IMR-90 (cell line): ENCODE data around the gene MAGED2. TPM values are rescaled to one million over a fixed set of nuclear protein-coding genes. Genes with fewer than 3 reads are reported as not detected.
"Not testable (repeated sequence)": the region's sequence is repeated elsewhere in the genome, so short reads cannot be mapped to it uniquely, and the experiment has no call there.

Source experiments
- ATAC-seq: fragments of 200-7000 bp; cut with Tn5 transposase; 2 replicates; pipeline ENCODE4 v1.9.1; 2020; ENCODE audit warnings: low read depth, mild to moderate bottlenecking, moderate library complexity
- BruUV-seq: library from RNA; stranded (reverse); fragments of 400-500 nt; replicated peaks from 2 replicates; lab custom pipeline; 2021; lab: Mats Ljungman, UMichigan
- CTCF ChIA-PET: fragments of 300-600 bp; formaldehyde crosslinking; extraction: SDS; loops from one replicate; lab custom pipeline; 2021; ENCODE audit warnings: antibody characterized with exemption; lab: Yijun Ruan, JAX
- POLR2A ChIA-PET: fragments of 300-600 bp; sonication (Branson Sonifier 250); formaldehyde crosslinking; loops from one replicate; lab custom pipeline; 2022; ENCODE audit warnings: antibody characterized with exemption; ENCODE audit not compliant: unreplicated experiment; lab: Charles Lee
- DNase-seq: peaks from one replicate; pipeline ENCODE4 v3.0.0; 2013
- H2AFZ ChIP-seq: replicated peaks from 2 replicates; pipeline ENCODE3; 2013; ENCODE audit warnings: low read length, mild to moderate bottlenecking; ENCODE audit not compliant: poor library complexity
- H2AK5ac ChIP-seq: 2 replicates; pipeline ENCODE4 v1.6.1; 2013; ENCODE audit warnings: low read depth, low read length, inconsistent platforms
- H2AK9ac ChIP-seq: replicated peaks from 2 replicates; pipeline ENCODE3; 2013; ENCODE audit warnings: mild to moderate bottlenecking, low read depth, low read length, moderate library complexity; ENCODE audit not compliant: poor library complexity
- H2BK120ac ChIP-seq: 2 replicates; pipeline ENCODE4 v1.6.1; 2013; ENCODE audit warnings: low read depth, low read length, inconsistent platforms
- H2BK15ac ChIP-seq: 3 replicates; pipeline ENCODE4 v1.6.1; 2013; ENCODE audit warnings: low read depth, low read length, inconsistent platforms
- H2BK20ac ChIP-seq: 2 replicates; pipeline ENCODE4 v1.6.1; 2013; ENCODE audit warnings: low read depth, mild to moderate bottlenecking, inconsistent platforms, low read length, moderate library complexity
- H2BK5ac ChIP-seq: 2 replicates; pipeline ENCODE4 v1.6.1; 2013; ENCODE audit warnings: mild to moderate bottlenecking, low read depth, low read length, inconsistent platforms; ENCODE audit not compliant: poor library complexity, severe bottlenecking
- H3K14ac ChIP-seq: replicated peaks from 2 replicates; pipeline ENCODE4 v1.6.1; 2013; ENCODE audit warnings: low read depth, low read length, inconsistent platforms
- H3K18ac ChIP-seq: 2 replicates; pipeline ENCODE4 v1.6.1; 2013; ENCODE audit warnings: low read depth, low read length, control low read depth
- H3K23ac ChIP-seq: 2 replicates; pipeline ENCODE4 v1.6.1; 2013; ENCODE audit warnings: low read depth, low read length, inconsistent platforms
- H3K27ac ChIP-seq: 2 replicates; pipeline ENCODE4 v1.5.1; 2013; ENCODE audit warnings: mild to moderate bottlenecking, control low read depth, low read length; ENCODE audit not compliant: insufficient read depth
- H3K27me3 ChIP-seq: 2 replicates; pipeline ENCODE4 v1.6.1; 2013; ENCODE audit warnings: low read length; ENCODE audit not compliant: control insufficient read depth, insufficient read depth
- H3K36me3 ChIP-seq: 2 replicates; pipeline ENCODE4 v1.6.1; 2013; ENCODE audit warnings: low read length, mixed read lengths; ENCODE audit not compliant: control insufficient read depth, insufficient read depth
- H3K4ac ChIP-seq: 2 replicates; pipeline ENCODE4 v1.6.1; 2013; ENCODE audit warnings: low read depth, low read length, inconsistent platforms
- H3K4me1 ChIP-seq: 2 replicates; pipeline ENCODE4 v1.6.1; 2013; ENCODE audit warnings: low read length, mixed read lengths; ENCODE audit not compliant: control insufficient read depth, insufficient read depth
- H3K4me2 ChIP-seq: 2 replicates; pipeline ENCODE4 v1.6.1; 2013; ENCODE audit warnings: low read depth, mild to moderate bottlenecking, control low read depth, low read length, moderate library complexity
- H3K4me3 ChIP-seq: 2 replicates; pipeline ENCODE4 v1.5.1; 2013; ENCODE audit warnings: low read depth, mild to moderate bottlenecking, control low read depth, low read length, moderate library complexity; ENCODE audit not compliant: insufficient read depth
- H3K56ac ChIP-seq: 2 replicates; pipeline ENCODE4 v1.6.1; 2013; ENCODE audit warnings: low read length, inconsistent platforms; ENCODE audit not compliant: insufficient read depth; ENCODE audit errors: extremely low read depth
- H3K79me1 ChIP-seq, 2 experiments: 2 replicates each; pipeline ENCODE4 v1.6.1; 2013; ENCODE audit warnings: low read length in 2 of 2, inconsistent platforms in 1 of 2, low read depth in 1 of 2
- H3K9ac ChIP-seq: 2 replicates; pipeline ENCODE4 v1.6.1; 2013; ENCODE audit warnings: low read depth, low read length, control low read depth
- H3K9me1 ChIP-seq: 2 replicates; pipeline ENCODE4 v1.6.1; 2013; ENCODE audit warnings: low read length, inconsistent platforms; ENCODE audit not compliant: insufficient read depth
- H3K9me3 ChIP-seq: 2 replicates; pipeline ENCODE4 v1.6.1; 2013; ENCODE audit warnings: low read length; ENCODE audit not compliant: control insufficient read depth, insufficient read depth
- H4K20me1 ChIP-seq: 2 replicates; pipeline ENCODE4 v1.6.1; 2013; ENCODE audit warnings: low read length, inconsistent platforms; ENCODE audit not compliant: insufficient read depth
- H4K5ac ChIP-seq: 2 replicates; pipeline ENCODE4 v1.6.1; 2013; ENCODE audit warnings: mild to moderate bottlenecking, low read depth, low read length, control low read depth
- H4K8ac ChIP-seq, 2 experiments: 2 replicates each; pipeline ENCODE4 v1.6.1; 2013; ENCODE audit warnings: low read depth in 2 of 2, low read length in 2 of 2, control low read depth in 1 of 2, inconsistent platforms in 1 of 2
- H4K91ac ChIP-seq: 2 replicates; pipeline ENCODE4 v1.6.1; 2013; ENCODE audit warnings: low read depth, low read length, inconsistent platforms; ENCODE audit not compliant: insufficient read depth
- CEBPB ChIP-seq: IDR thresholded peaks from 2 replicates; pipeline ENCODE4 v1.6.1; 2012; ENCODE audit warnings: low read depth, low read length, improper control_type of control experiment
- CHD1 ChIP-seq: IDR thresholded peaks from 2 replicates; pipeline ENCODE4 v1.6.1; 2012; ENCODE audit warnings: low read depth, low read length, improper control_type of control experiment
- ELK1 ChIP-seq: fragments of 150-350 bp; IDR thresholded peaks from 2 replicates; pipeline ENCODE4 v1.6.1; 2016; ENCODE audit warnings: low read depth, mild to moderate bottlenecking, low read length, moderate library complexity, borderline replicate concordance
- POLR2A ChIP-seq: IDR thresholded peaks from 2 replicates; pipeline ENCODE4 v1.6.1; 2012; ENCODE audit warnings: mild to moderate bottlenecking, low read depth, low read length
- RAD21 ChIP-seq: IDR thresholded peaks from 2 replicates; pipeline ENCODE4 v1.6.1; 2012; ENCODE audit warnings: low read length, improper control_type of control experiment
- RCOR1 ChIP-seq: IDR thresholded peaks from 2 replicates; pipeline ENCODE4 v1.6.1; 2012; ENCODE audit warnings: mild to moderate bottlenecking, low read length, improper control_type of control experiment; ENCODE audit not compliant: insufficient replicate concordance
- RFX5 ChIP-seq: IDR thresholded peaks from 2 replicates; pipeline ENCODE4 v1.8.0; 2012; ENCODE audit warnings: low read depth, mild to moderate bottlenecking, low read length, moderate library complexity
- SMC3 ChIP-seq: fragments of 150-350 bp; IDR thresholded peaks from 2 replicates; pipeline ENCODE4 v1.6.1; 2016; ENCODE audit warnings: low read depth, mild to moderate bottlenecking, antibody characterized with exemption, low read length, moderate library complexity
- WGBS, 2 experiments: methylation state at CpG; one replicate each; pipeline versions ENCODE4 v1.1.5 to v1.1.7; 2013; ENCODE audit warnings: missing lambda C conversion rate in 2 of 2; ENCODE audit not compliant: insufficient read length in 1 of 2; ENCODE audit errors: extremely low coverage in 2 of 2; 5-methylcytosine and 5-hydroxymethylcytosine counted together
- dilution Hi-C: fragments of 300-500 bp; cut with HindIII; formaldehyde crosslinking; loops from one replicate; pipeline ENCODE4 v1.14.3; 2018; ENCODE audit warnings: low sequenced_read_pairs; ENCODE audit not compliant: unreplicated experiment
- in situ Hi-C: fragments of 300-500 bp; cut with MboI; formaldehyde crosslinking; loops from 3 replicates; pipeline ENCODE4 v1.14.3; 2019; ENCODE audit warnings: low sequenced_read_pairs, inconsistent platforms, mixed read lengths
- intact Hi-C: fragments of 100-400 bp; cut with micrococcal nuclease; formaldehyde crosslinking; loops from 2 replicates; pipeline ENCODE4 v1.10.0; 2022
- polyA plus RNA-seq, 3 experiments: library from polyadenylated mRNA; depleted of rRNA; stranded (reverse); fragments of >200 nt; gene quantifications; 2 replicates each; pipeline ENCODE4 v1.2.3, GENCODE V29; 2012; ENCODE audit warnings: low replicate concordance in 1 of 3
- total RNA-seq: library from RNA; depleted of rRNA; stranded (reverse); fragments of >200 nt; gene quantifications from 2 replicates; pipeline ENCODE4 v1.2.3, GENCODE V29; 2012

The MAGED2 gene
- total and polyA plus RNA-seq, 2 of the 4 experiments (the other 2 are of a cell fraction), result 301 to 341 TPM

GRCh38 chrX:54838583-54838982 lies 31.0 kb downstream of the MAGED2 start:
- DNase-seq (no peak), ATAC-seq (no peak)
- H3K27me3 ChIP-seq, result peaks cover 7% of the 10 kb centered on the region
- no peak overlapping the region for H2BK15ac ChIP-seq
- ChIA-PET POLR2A (no interaction called here), CTCF (interaction anchor here (0.6 kb wide), 1 partner anchor 62 kb away, joined by 3 read pairs; no protein-coding TSS in a partner anchor)
- no TSS peak for BruUV-seq
- no peak for TF ChIP-seq ELK1
- TF ChIP-seq CEBPB, result no peak
- TF ChIP-seq SMC3, result no peak
- TF ChIP-seq CHD1, result no peak
- TF ChIP-seq RAD21, result no peak
- no peak for TF ChIP-seq RFX5
- no peak for TF ChIP-seq RCOR1
- TF ChIP-seq POLR2A, result no peak
- intact Hi-C loops, result no loop called here
- in situ Hi-C loops, result no loop called here
- H3K14ac ChIP-seq, result no peak overlapping the region
- no peak overlapping the region for H2BK120ac ChIP-seq
- no CpG with 5 or more reads among the region's 3 CpGs for WGBS, 2 experiments
- H3K4me3 ChIP-seq, result no peak overlapping the region
- no peak overlapping the region for H4K8ac ChIP-seq
- no peaks in the 10 kb centered on the region for H3K36me3 ChIP-seq
- H2AK9ac ChIP-seq, result no peak overlapping the region
- H2BK5ac ChIP-seq, result no peak overlapping the region
- no peaks in the 10 kb centered on the region for H4K20me1 ChIP-seq
- H2AK5ac ChIP-seq, result no peak overlapping the region
- H2AFZ ChIP-seq, result no peak overlapping the region
- H3K56ac ChIP-seq, result no peak overlapping the region
- H3K9me3 ChIP-seq, result no peaks in the 10 kb centered on the region
- no peak overlapping the region for H3K18ac ChIP-seq
- no peak overlapping the region for H3K9ac ChIP-seq
- no peak overlapping the region for H2BK20ac ChIP-seq
- no peak overlapping the region for H4K5ac ChIP-seq
- no peak overlapping the region for H3K4ac ChIP-seq
- H3K4me2 ChIP-seq, result no peak overlapping the region
- H3K23ac ChIP-seq, result no peak overlapping the region
- no peak overlapping the region for H3K27ac ChIP-seq
- dilution Hi-C loops, result no loop called here
- H3K79me1 ChIP-seq, result no peaks in the 10 kb centered on the region
- no peaks in the 10 kb centered on the region for H3K9me1 ChIP-seq
- no peak overlapping the region for H4K91ac ChIP-seq
- no peaks in the 10 kb centered on the region for H3K4me1 ChIP-seq

GRCh38 chrX:54841184-54841874 lies 33.8 kb downstream of the MAGED2 start:
- H3K9ac ChIP-seq, H3K27ac ChIP-seq, POLR2A ChIA-PET, H3K18ac ChIP-seq, dilution Hi-C loops, H3K4ac ChIP-seq, H3K9me3 ChIP-seq, in situ Hi-C loops, H2BK5ac ChIP-seq, H2BK15ac ChIP-seq, H4K8ac ChIP-seq, H4K20me1 ChIP-seq, H3K27me3 ChIP-seq, H2BK120ac ChIP-seq, H3K36me3 ChIP-seq, H2AK9ac ChIP-seq, H2BK20ac ChIP-seq, H3K56ac ChIP-seq, DNase-seq, CTCF ChIA-PET, H3K4me2 ChIP-seq, H4K91ac ChIP-seq, H3K4me3 ChIP-seq, H3K9me1 ChIP-seq, H2AFZ ChIP-seq, H4K5ac ChIP-seq, BruUV-seq, H3K23ac ChIP-seq, H3K14ac ChIP-seq, H2AK5ac ChIP-seq, intact Hi-C loops, H3K4me1 ChIP-seq, H3K79me1 ChIP-seq: not testable (repeated sequence)
- no CpG with 5 or more reads among the region's 3 CpGs for WGBS, 2 experiments
- ATAC-seq, result peak; percentile 83
